ENCODE data around the gene TIMM21.

TIMM21 gene

GRCh38 chr18:74126684-74127655 is 21.4 kb upstream of the TIMM21 start:
- no peak for TF ChIP-seq CTCF (IDR thresholded peaks at IDR 0.05; ENCODE audit: low read depth, low read length)
- no peaks in the 10 kb centered on the region for H3K9me3 ChIP-seq (ENCODE audit: severe bottlenecking)
- no peak overlapping the region for H3K4me3 ChIP-seq (ENCODE audit: low read depth, low read length)
- no peaks in the 10 kb centered on the region for H3K36me3 ChIP-seq
- no peak for DNase-seq
- H3K27ac ChIP-seq, result no peak overlapping the region
- H3K27me3 ChIP-seq (ENCODE audit: insufficient read depth, low read depth, severe bottlenecking), result no peaks in the 10 kb centered on the region

GRCh38 chr18:74128159-74128558 is 20.2 kb upstream of the TIMM21 start:
- H3K9me3 ChIP-seq (ENCODE audit: severe bottlenecking), result no peaks in the 10 kb centered on the region
- H3K27me3 ChIP-seq (ENCODE audit: insufficient read depth, low read depth, severe bottlenecking), result no peaks in the 10 kb centered on the region
- no peak for TF ChIP-seq CTCF (IDR thresholded peaks at IDR 0.05; ENCODE audit: low read depth, low read length)
- H3K27ac ChIP-seq, result no peak overlapping the region
- DNase-seq, result no peak
- no peaks in the 10 kb centered on the region for H3K36me3 ChIP-seq
- H3K4me3 ChIP-seq (ENCODE audit: low read depth, low read length), result no peak overlapping the region

- no peaks in the 10 kb centered on the region for H3K27me3 ChIP-seq (ENCODE audit: insufficient read depth, low read depth, severe bottlenecking)
- no peak for DNase-seq
- no peak for TF ChIP-seq CTCF (IDR thresholded peaks at IDR 0.05; ENCODE audit: low read depth, low read length)
Measured at GRCh38 chr18:74131124-74131523, 17.2 kb upstream of the TIMM21 start.

GRCh38 chr18:74132201-74132600 is 16.1 kb upstream of the TIMM21 start:
- no peak for TF ChIP-seq CTCF (IDR thresholded peaks at IDR 0.05; ENCODE audit: low read depth, low read length)
- Histone ChIP-seq H3K27ac (no peak overlapping the region), H3K27me3 (ENCODE audit: insufficient read depth, low read depth, severe bottlenecking) (no peaks in the 10 kb centered on the region), H3K4me3 (ENCODE audit: low read depth, low read length) (no peak overlapping the region), H3K9me3 (ENCODE audit: severe bottlenecking) (no peaks in the 10 kb centered on the region), H3K36me3 (no peaks in the 10 kb centered on the region)
- no peak for DNase-seq

More at GRCh38 chr18:74131124-74131523, 17.2 kb upstream of the TIMM21 start:
- Histone ChIP-seq H3K9me3 (ENCODE audit: severe bottlenecking) (no peaks in the 10 kb centered on the region), H3K36me3 (no peaks in the 10 kb centered on the region), H3K4me3 (ENCODE audit: low read depth, low read length) (no peak overlapping the region), H3K27ac (no peak overlapping the region)

GRCh38 chr18:74137920-74138538 is 10.3 kb upstream of the TIMM21 start:
- TF ChIP-seq CTCF (IDR thresholded peaks at IDR 0.05; ENCODE audit: low read depth, low read length), result no peak
- no peak for DNase-seq
- no peaks in the 10 kb centered on the region for H3K9me3 ChIP-seq (ENCODE audit: severe bottlenecking)

More at GRCh38 chr18:74137920-74138538, 10.3 kb upstream of the TIMM21 start:
- Histone ChIP-seq H3K4me3 (ENCODE audit: low read depth, low read length) (no peak overlapping the region), H3K27me3 (ENCODE audit: insufficient read depth, low read depth, severe bottlenecking) (no peaks in the 10 kb centered on the region), H3K36me3 (no peaks in the 10 kb centered on the region), H3K27ac (no peak overlapping the region)
